ENCODE results near the gene CRIM1. TPM values are rescaled to one million over a fixed set of nuclear protein-coding genes. Genes with fewer than 3 reads are reported as not detected.

CRIM1 gene
- total RNA-seq, 4 donors from 2014 or later = 73.7 to 134 (median 80.7) TPM

GRCh38 chr2:36459725-36460137, 104.2 kb downstream of the CRIM1 start:
- Histone ChIP-seq H3K36me3 (no peaks in the 10 kb centered on the region), H3K4me1 (peaks cover 13 to 60% (median 46%) of the 10 kb centered on the region in 4 donors), H3K4me3 (no peak overlapping the region), H3K27ac (peak overlapping the region; percentile 49 to 59 (median 52)), H3K27me3 (no peaks in the 10 kb centered on the region), H3K9me3 (no peaks in the 10 kb centered on the region)
- intact Hi-C loops (cut with DNase I; ENCODE audit: low total_unique reads) (loop anchor here (10.0 kb wide), 1 partner anchor 105 kb away; the partner anchor contains the start of gene CRIM1), in situ Hi-C loops (cut with MboI; ENCODE audit: low pct_ligation_motif_present in 1 of 4, low pct_unique_long_range_greater_than_20kb in 1 of 4, low sequenced_read_pairs in 3 of 4) (loop anchor here in 3 of 4 donors (10.0 to 25.0 kb wide), 2 partner anchors 97 to 105 kb away; partner anchors contain the start of gene CRIM1 (in 3 of the 3))
- 36 to 50% methylated on average over 1 to 2 of the region's 2 CpGs for WGBS, 2 donors (ENCODE audit: low coverage in 1 of 2)
- DNase-seq = peak; percentile 75
- TF ChIP-seq POLR2AphosphoS5 (IDR thresholded peaks at IDR 0.05) (peak in 1 of 3 donors; percentile 65), CTCF (IDR thresholded peaks at IDR 0.05) (peak; percentile 40 to 60 (median 50)), POLR2A (IDR thresholded peaks at IDR 0.05) (no peak)

DNA sequence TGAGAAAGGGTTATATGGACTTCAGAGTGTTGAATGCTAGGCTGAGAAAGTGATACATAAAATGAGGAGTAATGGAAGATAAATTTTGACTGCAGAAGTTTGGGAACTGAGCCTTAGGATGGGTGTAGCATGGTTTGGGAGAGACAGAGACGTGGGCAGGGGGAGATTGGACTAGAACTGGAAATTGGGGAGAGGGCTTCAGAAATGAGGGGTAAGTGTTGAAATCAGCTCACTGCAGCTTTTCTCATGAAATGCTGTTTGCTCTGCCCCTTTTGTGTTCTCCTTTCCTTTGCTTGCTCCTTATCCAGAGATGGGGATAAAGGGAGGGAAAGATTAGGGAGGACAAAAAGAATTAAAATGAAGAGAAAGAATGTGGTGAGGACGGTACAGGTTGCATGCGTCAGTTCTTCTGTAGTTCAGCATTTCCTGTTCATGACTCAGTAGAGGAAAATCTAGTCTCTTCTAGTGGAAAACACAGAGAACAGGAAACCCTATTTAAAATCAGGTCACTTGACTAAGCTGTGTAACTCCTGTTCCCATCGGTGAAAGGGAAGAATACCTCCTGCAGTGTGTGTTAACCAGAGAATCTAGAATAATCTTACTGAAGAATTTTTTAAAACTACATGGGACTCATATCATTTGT, 105.6 kb downstream of the CRIM1 start:
- no peak overlapping the region for H3K4me3 ChIP-seq
- H3K9me3 ChIP-seq = no peaks in the 10 kb centered on the region
- no peaks in the 10 kb centered on the region for H3K27me3 ChIP-seq
- WGBS, 2 donors (ENCODE audit: low coverage in 1 of 2) = 24 to 32% methylated on average over 4 of the region's 4 CpGs
- H3K36me3 ChIP-seq = no peaks in the 10 kb centered on the region
- H3K4me1 ChIP-seq = peaks cover 13 to 52% (median 43%) of the 10 kb centered on the region in 4 donors
- in situ Hi-C loops (cut with MboI; ENCODE audit: low pct_ligation_motif_present in 1 of 4, low pct_unique_long_range_greater_than_20kb in 1 of 4, low sequenced_read_pairs in 3 of 4) = loop anchor here in 3 of 4 donors (10.0 to 25.0 kb wide), 2 partner anchors 99 to 106 kb away; partner anchors contain the start of gene CRIM1 (in 3 of the 3)
- no peak for TF ChIP-seq CTCF (IDR thresholded peaks at IDR 0.05)
- TF ChIP-seq POLR2A (IDR thresholded peaks at IDR 0.05) = no peak
- no peak for TF ChIP-seq EP300 (IDR thresholded peaks at IDR 0.05; ENCODE audit: low read depth)
- peak in 2 of 3 donors; percentile 14 to 22 for TF ChIP-seq POLR2AphosphoS5 (IDR thresholded peaks at IDR 0.05)
- no peak for DNase-seq
- intact Hi-C loops (cut with DNase I; ENCODE audit: low total_unique reads) = no loop called here
- H3K27ac ChIP-seq = peak overlapping the region; percentile 43 to 59 (median 52)

DNA sequence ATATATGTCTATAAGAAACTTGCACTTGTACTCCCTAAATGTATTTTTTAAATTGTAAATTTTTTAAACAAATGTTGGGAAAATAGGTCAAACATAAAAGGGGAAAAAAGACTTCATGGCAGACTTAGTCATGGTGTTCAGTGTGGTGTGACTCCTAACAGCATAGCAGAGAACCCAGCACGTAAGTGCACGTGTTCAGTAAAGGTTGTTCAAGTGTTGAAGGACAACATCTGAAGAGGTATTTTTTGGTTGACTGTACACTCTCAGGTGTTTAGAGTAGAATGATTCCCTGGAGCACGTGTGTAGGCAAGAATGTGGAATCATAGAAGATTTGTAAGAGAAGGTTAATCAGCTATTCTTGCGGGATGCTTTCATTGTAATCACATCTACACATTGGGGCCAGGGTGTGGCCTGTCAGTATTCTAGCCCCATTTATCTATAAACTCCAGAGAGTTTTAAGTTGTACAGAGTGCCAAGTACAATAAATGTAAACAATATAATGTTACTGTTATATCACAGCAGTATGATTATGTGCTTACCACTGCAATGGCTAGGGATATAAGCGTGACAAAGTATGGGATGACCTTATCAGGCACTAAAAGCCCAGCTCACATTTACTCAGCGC, 106.8 kb downstream of the CRIM1 start:
- Histone ChIP-seq H3K27me3 (no peaks in the 10 kb centered on the region), H3K4me1 (peaks cover 13 to 40% (median 31%) of the 10 kb centered on the region in 4 donors), H3K36me3 (no peaks in the 10 kb centered on the region), H3K27ac (peak overlapping the region in 3 of 4 donors; percentile 1 to 59 (median 3)), H3K9me3 (no peaks in the 10 kb centered on the region), H3K4me3 (no peak overlapping the region)
- in situ Hi-C loops (cut with MboI; ENCODE audit: low pct_ligation_motif_present in 1 of 4, low pct_unique_long_range_greater_than_20kb in 1 of 4, low sequenced_read_pairs in 3 of 4) (loop anchor here in 3 of 4 donors (10.0 to 25.0 kb wide), 2 partner anchors 100 to 108 kb away; partner anchors contain the start of gene CRIM1 (in 3 of the 3)), intact Hi-C loops (cut with DNase I; ENCODE audit: low total_unique reads) (no loop called here)
- TF ChIP-seq CTCF (IDR thresholded peaks at IDR 0.05) (no peak), EP300 (IDR thresholded peaks at IDR 0.05; ENCODE audit: low read depth) (no peak), POLR2AphosphoS5 (IDR thresholded peaks at IDR 0.05) (no peak), POLR2A (IDR thresholded peaks at IDR 0.05) (no peak)
- DNase-seq = no peak
- WGBS, 2 donors (ENCODE audit: low coverage in 1 of 2) = 56 to 70% methylated on average over 6 of the region's 6 CpGs

DNA sequence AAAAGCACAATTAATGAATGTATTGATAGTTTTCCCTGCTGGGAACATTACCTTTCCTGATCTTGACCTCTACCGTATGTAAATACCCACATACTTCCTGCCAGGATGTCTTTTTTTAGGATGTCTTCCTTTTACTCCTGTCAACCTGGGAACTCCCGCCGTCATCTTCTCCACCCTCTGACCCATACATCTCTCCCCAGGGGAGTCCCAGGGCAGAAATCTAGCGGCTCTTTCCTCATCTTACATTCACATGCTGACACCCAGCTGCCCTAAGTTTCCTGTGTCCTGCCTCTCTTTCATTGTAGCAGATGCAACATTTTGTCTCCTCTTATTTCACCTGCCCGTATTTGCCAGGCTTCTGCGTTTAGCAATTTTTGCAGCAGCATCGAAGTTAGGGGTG, 107.8 kb downstream of the CRIM1 start:
- no peaks in the 10 kb centered on the region for H3K9me3 ChIP-seq
- peaks cover 13 to 38% (median 30%) of the 10 kb centered on the region in 4 donors for H3K4me1 ChIP-seq
- no peaks in the 10 kb centered on the region for H3K27me3 ChIP-seq
- DNase-seq = no peak
- 73 to 87% methylated on average over 5 to 7 of the region's 7 CpGs for WGBS, 2 donors (ENCODE audit: low coverage in 1 of 2)
- H3K36me3 ChIP-seq = no peaks in the 10 kb centered on the region
- TF ChIP-seq POLR2A (IDR thresholded peaks at IDR 0.05) (no peak), POLR2AphosphoS5 (IDR thresholded peaks at IDR 0.05) (no peak), EP300 (IDR thresholded peaks at IDR 0.05; ENCODE audit: low read depth) (no peak), CTCF (IDR thresholded peaks at IDR 0.05) (no peak)
- H3K4me3 ChIP-seq = no peak overlapping the region
- in situ Hi-C loops (cut with MboI; ENCODE audit: low pct_ligation_motif_present in 1 of 4, low pct_unique_long_range_greater_than_20kb in 1 of 4, low sequenced_read_pairs in 3 of 4) (loop anchor here in 3 of 4 donors (10.0 to 25.0 kb wide), 2 partner anchors 101 to 109 kb away; partner anchors contain the start of gene CRIM1 (in 3 of the 3)), intact Hi-C loops (cut with DNase I; ENCODE audit: low total_unique reads) (no loop called here)
- H3K27ac ChIP-seq = no peak overlapping the region
